NT2/D1 (cell line): ENCODE results near the gene CXorf38.

ENCODE experiments used
- YY1 ChIP-seq: IDR thresholded peaks from 2 replicates; pipeline ENCODE4 v1.6.1; 2011; ENCODE audit not compliant: insufficient read length, insufficient read depth
- ZNF274 ChIP-seq: IDR thresholded peaks from 2 replicates; pipeline ENCODE4 v1.6.1; 2011; ENCODE audit warnings: mild to moderate bottlenecking, low read depth, low read length

DNA sequence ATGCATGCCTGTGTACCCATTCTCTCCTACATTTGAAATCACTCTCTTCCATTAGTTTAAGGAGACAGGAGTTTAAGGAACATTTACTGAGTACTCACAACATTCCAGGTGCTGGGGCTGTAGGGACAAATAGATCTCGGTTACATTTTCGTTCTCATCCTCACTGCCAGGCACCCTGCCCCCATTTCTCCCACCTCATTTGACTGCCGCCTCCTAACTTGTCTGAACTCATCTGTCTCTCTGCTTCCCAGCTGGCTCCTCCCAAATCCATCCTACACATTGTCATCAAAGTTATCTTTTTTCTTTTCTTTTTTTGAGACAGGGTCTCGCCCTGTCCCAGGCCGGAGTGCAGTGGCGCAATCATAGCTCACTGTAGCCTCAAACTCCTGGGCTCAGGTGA is 43.9 kb downstream of the CXorf38 start:
- TF ChIP-seq YY1 = no peak
- TF ChIP-seq ZNF274 = no peak
